ENCODE measurements around the gene SLC17A4. TPM values are rescaled to one million over a fixed set of nuclear protein-coding genes. Genes with fewer than 3 reads are reported as not detected.

SLC17A4 gene
- total RNA-seq, 6 donors from 2014 or later = not detected

- peak; percentile 67 to 77 for ATAC-seq (ENCODE audit: low FRiP score in 2 of 2)
- TF ChIP-seq EP300 (IDR thresholded peaks at IDR 0.05) = no peak
- peak; percentile 36 to 60 (median 42) for TF ChIP-seq CTCF (IDR thresholded peaks at IDR 0.05)
- TF ChIP-seq POLR2A (IDR thresholded peaks at IDR 0.05) = no peak
- Histone ChIP-seq H3K36me3 (no peaks in the 10 kb centered on the region), H3K9me3 (no peaks in the 10 kb centered on the region), H3K27me3 (no peaks in the 10 kb centered on the region), H3K4me3 (no peak overlapping the region), H3K4me1 (no peaks in the 10 kb centered on the region), H3K27ac (no peak overlapping the region)
- 56 to 65% methylated on average over 4 of the region's 4 CpGs for WGBS, 2 donors
- DNase-seq = peak in 1 of 2 donors; percentile 36
Observed at GRCh38 chr6:25788305-25788922, 33.9 kb downstream of the SLC17A4 start.

GRCh38 chr6:25789475-25789874, 34.9 kb downstream of the SLC17A4 start:
- Histone ChIP-seq H3K27me3 (no peaks in the 10 kb centered on the region), H3K4me1 (no peaks in the 10 kb centered on the region), H3K4me3 (no peak overlapping the region), H3K9me3 (no peaks in the 10 kb centered on the region), H3K27ac (no peak overlapping the region), H3K36me3 (no peaks in the 10 kb centered on the region)
- WGBS, 2 donors = 82 to 85% methylated on average over 2 of the region's 2 CpGs
- ATAC-seq (ENCODE audit: low FRiP score in 2 of 2) (no peak), DNase-seq (no peak)
- no peak for TF ChIP-seq EP300 (IDR thresholded peaks at IDR 0.05)

- TF ChIP-seq POLR2A (IDR thresholded peaks at IDR 0.05) (no peak), CTCF (IDR thresholded peaks at IDR 0.05) (no peak), EP300 (IDR thresholded peaks at IDR 0.05) (no peak), POLR2AphosphoS5 (IDR thresholded peaks at IDR 0.05) (no peak)
- WGBS, 2 donors = 81 to 91% methylated on average over 4 of the region's 4 CpGs
- no peak overlapping the region for H3K27ac ChIP-seq
- DNase-seq = no peak
- no peak for ATAC-seq (ENCODE audit: low FRiP score in 2 of 2)
- H3K27me3 ChIP-seq = no peaks in the 10 kb centered on the region
- H3K9me3 ChIP-seq = no peaks in the 10 kb centered on the region
- H3K4me3 ChIP-seq = no peak overlapping the region
- H3K4me1 ChIP-seq = no peaks in the 10 kb centered on the region
- no peaks in the 10 kb centered on the region for H3K36me3 ChIP-seq
Observed at GRCh38 chr6:25792016-25792415, 37.5 kb downstream of the SLC17A4 start.

- no peak overlapping the region for H3K27ac ChIP-seq
- no peak for TF ChIP-seq CTCF (IDR thresholded peaks at IDR 0.05)
- DNase-seq (no peak), ATAC-seq (ENCODE audit: low FRiP score in 2 of 2) (no peak)
- no peaks in the 10 kb centered on the region for H3K4me1 ChIP-seq
- H3K27me3 ChIP-seq = no peaks in the 10 kb centered on the region
- 94 to 95% methylated on average over 1 of the region's 1 CpG for WGBS, 2 donors
- no peak overlapping the region for H3K4me3 ChIP-seq
- H3K36me3 ChIP-seq = no peaks in the 10 kb centered on the region
- H3K9me3 ChIP-seq = no peaks in the 10 kb centered on the region
Observed at GRCh38 chr6:25793970-25794369, 39.4 kb downstream of the SLC17A4 start.

GRCh38 chr6:25794784-25795183, 40.2 kb downstream of the SLC17A4 start:
- Histone ChIP-seq H3K4me1 (no peaks in the 10 kb centered on the region), H3K4me3 (no peak overlapping the region), H3K27ac (no peak overlapping the region), H3K36me3 (no peaks in the 10 kb centered on the region), H3K27me3 (no peaks in the 10 kb centered on the region), H3K9me3 (no peaks in the 10 kb centered on the region)
- TF ChIP-seq POLR2AphosphoS5 (IDR thresholded peaks at IDR 0.05) (no peak), EP300 (IDR thresholded peaks at IDR 0.05) (no peak), POLR2A (IDR thresholded peaks at IDR 0.05) (no peak), CTCF (IDR thresholded peaks at IDR 0.05) (no peak)
- 77 to 94% methylated on average over 2 of the region's 2 CpGs for WGBS, 2 donors
- DNase-seq (no peak), ATAC-seq (ENCODE audit: low FRiP score in 2 of 2) (no peak)
